Cortex of kidney (tissue), 1 donor: Measurements from ENCODE around the gene BSND.

Experiments
- DNase-seq: peaks from one replicate; lab custom pipeline; 2025; lab: John Stamatoyannopoulos, UW

Gene BSND

GRCh38 chr1:54991939-54992338 is 6.8 kb upstream of the BSND start:
- DNase-seq: no peak

GRCh38 chr1:54993140-54993539 is 5.6 kb upstream of the BSND start:
- DNase-seq: no peak

DNA sequence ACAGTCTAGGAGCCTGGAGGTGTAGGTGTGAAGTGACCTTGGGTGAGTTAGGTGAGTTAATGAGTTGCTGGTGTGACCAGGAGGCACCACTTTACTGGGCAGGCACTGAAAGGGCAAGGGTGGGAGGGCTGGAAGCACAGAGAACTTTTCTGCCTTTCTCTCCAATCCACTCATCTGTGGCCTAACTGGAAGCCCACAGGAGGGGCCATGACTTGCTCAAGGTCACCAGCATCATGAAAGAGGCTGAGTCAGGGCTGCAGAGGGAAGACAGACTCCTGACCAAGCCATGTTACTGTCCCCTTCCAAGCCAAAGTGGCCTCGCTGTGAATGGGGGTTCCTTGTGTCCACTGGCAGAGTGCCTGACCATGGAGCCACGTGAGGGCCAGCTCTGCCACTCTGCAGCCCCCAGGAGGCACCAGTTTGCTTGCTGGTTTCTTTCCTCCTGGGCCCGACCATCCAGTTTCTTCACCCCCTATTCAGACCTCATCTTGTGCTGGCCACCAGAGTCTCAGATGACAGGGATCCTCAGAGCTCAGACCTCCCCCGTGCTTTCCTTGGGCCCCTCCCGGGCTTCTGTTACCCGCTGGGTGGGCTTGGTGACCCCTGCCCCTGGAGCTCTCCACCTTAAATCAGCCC is 4.3 kb upstream of the BSND start:
- no peak for DNase-seq

DNA sequence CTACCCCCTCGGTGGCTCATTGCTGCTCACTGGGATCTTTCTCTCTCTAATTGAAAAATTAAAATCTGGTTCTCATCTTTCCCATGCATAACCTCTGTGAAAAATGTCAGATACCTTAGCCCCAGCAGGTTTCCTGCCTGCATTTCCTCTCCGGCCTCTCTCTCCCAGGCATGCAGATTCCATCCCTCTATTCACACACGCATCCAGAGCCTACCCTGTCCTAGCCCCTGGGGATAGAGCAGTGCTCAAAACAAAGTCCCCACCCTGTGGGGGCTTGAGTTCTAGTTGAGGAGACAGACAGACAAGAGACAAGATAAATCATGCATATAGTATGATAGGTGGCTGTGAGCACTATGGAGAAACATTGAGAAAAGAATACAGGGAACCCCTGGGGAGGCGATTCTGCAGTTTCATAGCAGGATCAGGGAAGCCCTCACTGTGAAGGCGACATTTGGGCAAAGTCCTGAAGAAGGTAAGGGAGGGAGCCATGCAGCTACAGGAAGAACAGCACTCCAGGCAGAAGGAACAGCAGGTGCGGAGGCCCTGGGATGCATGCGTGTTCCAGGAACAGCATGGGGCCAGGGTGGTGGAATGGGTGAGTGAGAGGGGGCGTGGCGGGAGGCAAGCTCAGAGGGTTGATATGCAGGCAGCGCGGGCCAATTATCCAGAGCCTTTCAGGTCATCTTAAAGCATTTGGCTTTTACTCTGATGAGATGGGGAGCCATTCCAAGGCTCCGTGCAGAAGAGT is 3.5 kb upstream of the BSND start:
- no peak for DNase-seq

DNA sequence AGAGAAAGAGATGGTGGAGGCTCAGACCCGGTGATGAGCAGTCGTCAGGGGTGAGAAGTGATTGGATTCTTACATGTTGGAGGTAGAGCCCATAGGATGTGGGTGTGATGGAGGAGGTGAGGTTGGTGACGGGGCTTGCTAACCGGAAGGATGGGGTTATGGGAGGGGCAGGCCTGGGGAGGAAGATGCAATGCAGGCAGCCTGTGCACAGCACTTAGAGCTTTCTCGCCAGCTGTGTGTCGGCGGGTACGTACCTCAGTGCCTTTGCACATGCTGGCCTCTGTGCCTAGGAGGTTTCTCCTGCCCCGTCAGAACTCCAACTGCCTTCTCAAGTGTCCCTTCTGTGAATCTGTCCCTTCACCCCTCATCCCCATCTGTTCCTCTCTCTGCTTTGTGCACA is 2.9 kb upstream of the BSND start:
- no peak for DNase-seq

- DNase-seq: no peak
Observed at GRCh38 chr1:54996359-54996868, 2.3 kb upstream of the BSND start.

GRCh38 chr1:54996869-54997710 is 1.6 kb upstream of the BSND start:
- DNase-seq: no peak

DNA sequence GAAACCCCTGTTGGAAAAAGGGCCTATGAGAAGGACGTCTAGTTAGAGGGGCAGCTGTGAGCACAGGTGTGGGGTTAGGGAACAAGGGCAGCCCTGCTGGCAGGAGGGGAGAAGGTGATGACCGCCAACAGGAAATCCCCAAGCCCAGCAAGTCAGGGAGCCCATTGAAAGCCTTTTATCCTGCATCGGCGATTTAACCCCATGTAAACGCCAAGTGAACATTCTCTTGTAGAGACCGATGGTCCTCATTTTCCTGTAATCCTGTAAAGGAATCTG is 1.1 kb upstream of the BSND start:
- no peak for DNase-seq

DNA sequence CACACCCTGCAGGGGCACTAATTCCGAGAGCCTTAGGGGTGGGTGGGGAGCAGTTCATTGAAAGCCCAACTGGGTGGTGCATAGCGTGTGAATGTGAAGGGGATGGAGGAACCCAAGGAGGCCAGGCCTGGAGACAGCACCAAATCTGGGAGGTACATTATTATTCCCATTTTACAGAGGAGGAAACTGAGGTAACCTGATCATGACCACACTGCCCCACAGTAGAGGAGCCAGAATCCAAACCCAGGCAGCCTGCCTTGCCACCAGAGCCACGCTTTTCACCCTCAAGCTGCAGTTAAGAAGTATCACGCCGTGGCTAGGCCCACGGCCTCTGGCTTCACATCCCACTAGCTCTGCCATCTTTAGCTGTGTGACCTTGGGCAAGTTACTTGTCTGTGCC is 633 bp upstream of the BSND start:
- no peak for DNase-seq

DNA sequence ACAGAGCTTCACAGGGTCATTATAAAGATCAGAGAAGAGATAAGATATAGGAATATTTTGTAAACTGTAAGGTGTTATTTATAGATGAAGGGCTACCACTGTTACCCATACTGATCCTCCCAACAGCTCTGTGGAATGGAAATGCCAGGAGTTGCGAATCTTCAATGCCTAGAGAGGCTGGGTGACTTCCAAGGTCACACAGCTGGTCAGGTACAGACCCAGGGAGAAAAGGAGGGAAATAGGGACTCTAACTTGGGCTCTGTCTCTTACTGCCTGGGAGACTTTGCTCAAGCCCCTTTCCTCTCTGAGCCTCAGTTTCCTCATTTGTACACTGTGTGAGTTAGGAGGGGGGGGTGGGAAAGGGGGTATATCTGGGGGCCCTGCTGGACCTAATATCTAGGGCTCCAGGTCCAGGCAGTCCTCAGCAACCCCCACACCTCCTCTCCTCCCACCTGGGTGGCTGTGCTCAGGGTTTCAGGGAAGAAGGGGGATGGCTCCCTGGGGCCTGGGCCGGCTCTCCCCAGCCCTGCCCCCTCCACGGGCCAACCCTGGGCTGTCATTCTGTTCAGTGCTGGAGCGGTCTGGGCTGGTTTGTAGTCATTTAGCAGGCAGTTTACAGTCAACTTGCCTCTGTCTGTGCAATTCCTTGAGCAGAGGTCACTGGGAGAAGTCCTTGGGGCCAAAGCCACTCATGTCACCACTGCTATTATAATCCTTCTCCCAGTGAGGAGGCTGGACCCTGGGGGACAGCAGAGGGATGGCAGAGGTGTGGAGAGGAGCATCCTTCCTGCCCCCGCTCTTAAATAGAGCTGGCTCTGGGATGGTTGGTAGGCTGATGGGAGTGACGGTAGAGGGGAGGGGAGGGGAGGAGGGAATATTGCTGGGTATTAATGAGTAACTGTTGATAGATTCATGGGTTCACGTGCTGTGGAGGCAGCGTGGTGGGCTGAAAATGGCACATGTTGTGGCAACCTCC is 1.7 kb downstream of the BSND start:
- no peak for DNase-seq

GRCh38 chr1:55001311-55001710 is 2.6 kb downstream of the BSND start:
- no peak for DNase-seq

- DNase-seq: no peak
Observed at GRCh38 chr1:55002686-55003085, 4.0 kb downstream of the BSND start.

DNA sequence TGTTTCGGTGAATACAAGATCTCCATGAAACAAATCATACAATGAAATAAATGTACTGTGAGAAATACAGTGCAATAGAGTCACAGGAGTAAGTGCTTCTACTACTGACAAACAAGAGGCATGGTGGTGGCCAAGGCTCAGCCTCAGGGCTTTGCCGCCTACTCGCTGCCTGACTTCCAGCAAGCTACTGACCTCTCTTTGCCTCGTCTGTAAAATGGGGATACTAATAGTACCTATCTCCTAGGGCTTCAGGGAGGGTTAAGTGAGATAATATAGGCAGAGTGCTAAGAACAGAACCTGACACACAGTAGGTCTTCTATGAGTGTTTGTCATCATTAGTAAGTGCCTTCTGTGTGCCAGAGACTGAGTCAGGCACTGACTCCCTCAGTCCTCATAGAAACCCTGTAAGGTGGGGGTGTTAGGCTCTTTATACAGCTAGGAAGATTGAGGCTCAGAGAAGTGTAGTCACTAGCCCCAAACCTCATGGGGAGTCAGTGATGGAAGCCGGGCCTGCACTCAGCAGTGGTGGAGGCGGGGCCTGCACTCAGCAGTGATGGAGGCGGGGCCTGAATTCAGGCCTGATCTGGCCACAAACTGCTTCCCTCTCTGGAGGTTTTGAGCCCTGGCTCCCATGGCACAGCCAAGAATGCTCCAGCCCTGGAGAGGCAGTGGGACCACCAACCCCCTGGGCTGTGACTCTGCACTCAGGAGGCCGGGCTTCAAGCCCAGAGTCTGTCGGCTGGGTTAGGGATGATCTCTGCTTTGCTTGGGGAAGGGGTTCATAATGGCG is 6.8 kb downstream of the BSND start:
- no peak for DNase-seq

DNA sequence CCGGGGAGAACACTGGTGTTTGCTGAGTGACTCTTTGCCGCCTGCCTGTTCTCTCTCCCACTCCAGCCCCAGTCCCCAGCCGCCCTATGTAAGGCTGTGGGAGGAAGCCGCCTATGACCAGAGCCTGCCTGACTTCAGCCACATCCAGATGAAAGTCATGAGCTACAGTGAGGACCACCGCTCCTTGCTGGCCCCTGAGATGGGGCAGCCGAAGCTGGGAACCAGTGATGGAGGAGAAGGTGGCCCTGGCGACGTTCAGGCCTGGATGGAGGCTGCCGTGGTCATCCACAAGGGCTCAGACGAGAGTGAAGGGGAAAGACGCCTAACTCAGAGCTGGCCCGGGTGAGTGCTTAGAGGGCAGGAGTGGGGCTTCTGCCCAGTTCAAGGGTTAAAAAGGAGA is 8.2 kb downstream of the BSND start:
- DNase-seq: no peak

GRCh38 chr1:55007625-55008024 is 8.9 kb downstream of the BSND start:
- no peak for DNase-seq

GRCh38 chr1:55010194-55010886 is 11.6 kb downstream of the BSND start:
- no peak for DNase-seq

GRCh38 chr1:55010887-55011217 is 12.1 kb downstream of the BSND start:
- DNase-seq: no peak

- DNase-seq: no peak
Observed at GRCh38 chr1:55012661-55013060, 13.9 kb downstream of the BSND start.

DNA sequence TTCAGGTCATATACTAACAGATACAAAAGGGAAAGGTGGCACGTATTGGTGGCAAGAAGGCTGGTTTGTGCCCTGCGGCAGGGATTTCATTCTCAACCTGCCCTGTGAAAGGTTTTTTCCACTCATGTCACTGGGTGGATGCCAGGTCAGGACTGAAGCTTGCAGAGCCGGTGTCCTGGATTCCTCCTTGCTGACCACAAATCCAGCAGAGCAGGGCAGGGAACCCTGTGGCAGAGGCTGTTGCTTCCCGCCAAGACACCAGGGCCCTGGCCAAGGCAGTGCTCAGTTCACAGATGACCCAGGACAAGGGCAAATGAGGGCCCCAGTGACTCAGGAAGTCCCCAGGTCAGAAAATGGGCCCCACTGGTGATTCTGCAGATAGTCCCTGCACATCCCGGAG is 16.4 kb downstream of the BSND start:
- DNase-seq: no peak
